HG02798 (cell line): ENCODE data around the gene CCDC170.

ENCODE experiments used
- ATAC-seq: cut with Tn5 transposase; IDR thresholded peaks from one replicate; pipeline ENCODE4 v1.9.1; 2021; ENCODE audit warnings: mild to moderate bottlenecking; ENCODE audit not compliant: unreplicated experiment, poor library complexity

The CCDC170 gene

GRCh38 chr6:151610326-151610725 is 116.5 kb downstream of the CCDC170 start:
- ATAC-seq, result no peak

GRCh38 chr6:151614630-151615029 is 120.8 kb downstream of the CCDC170 start:
- ATAC-seq, result no peak

- ATAC-seq, result no peak
Observed at GRCh38 chr6:151616091-151616513, 122.3 kb downstream of the CCDC170 start.

GRCh38 chr6:151616600-151616999 is 122.8 kb downstream of the CCDC170 start:
- ATAC-seq, result no peak

- no peak for ATAC-seq
Observed at GRCh38 chr6:151617539-151617938, 123.7 kb downstream of the CCDC170 start.

GRCh38 chr6:151618717-151619116 is 124.9 kb downstream of the CCDC170 start:
- no peak for ATAC-seq

GRCh38 chr6:151620179-151620578 is 126.4 kb downstream of the CCDC170 start:
- no peak for ATAC-seq

GRCh38 chr6:151624071-151624470 is 130.3 kb downstream of the CCDC170 start:
- no peak for ATAC-seq

GRCh38 chr6:151624481-151624880 is 130.7 kb downstream of the CCDC170 start:
- no peak for ATAC-seq

- no peak for ATAC-seq
Observed at GRCh38 chr6:151624900-151625536, 131.2 kb downstream of the CCDC170 start.

- no peak for ATAC-seq
Observed at GRCh38 chr6:151627689-151628444, 134.1 kb downstream of the CCDC170 start.

GRCh38 chr6:151629791-151630190 is 136.0 kb downstream of the CCDC170 start:
- no peak for ATAC-seq

GRCh38 chr6:151630387-151630786 is 136.6 kb downstream of the CCDC170 start:
- no peak for ATAC-seq

- no peak for ATAC-seq
Observed at GRCh38 chr6:151630991-151631655, 137.3 kb downstream of the CCDC170 start.

- no peak for ATAC-seq
Observed at GRCh38 chr6:151632415-151632987, 138.7 kb downstream of the CCDC170 start.

GRCh38 chr6:151633526-151634335 is 139.9 kb downstream of the CCDC170 start:
- ATAC-seq, result no peak

GRCh38 chr6:151634336-151634720 is 140.5 kb downstream of the CCDC170 start:
- no peak for ATAC-seq

- no peak for ATAC-seq
Observed at GRCh38 chr6:151635741-151636140, 141.9 kb downstream of the CCDC170 start.

- no peak for ATAC-seq
Observed at GRCh38 chr6:151637814-151638213, 144.0 kb downstream of the CCDC170 start.

- ATAC-seq, result no peak
Observed at GRCh38 chr6:151639750-151640149, 145.9 kb downstream of the CCDC170 start.
